NAMALWA (cell line): ENCODE results near the gene RPN2.

Experiments used
- DNase-seq: peaks from one replicate; pipeline ENCODE4 v3.0.0-alpha.2; 2015; ENCODE audit warnings: low spot score

The RPN2 gene

GRCh38 chr20:37185686-37186085 lies 6.6 kb downstream of the RPN2 start:
- no peak for DNase-seq

- no peak for DNase-seq
These were observed 9.7 kb downstream of the RPN2 start for GRCh38 chr20:37188787-37189186.

GRCh38 chr20:37189416-37190016 lies 10.4 kb downstream of the RPN2 start:
- no peak for DNase-seq

GRCh38 chr20:37190354-37191112 lies 11.4 kb downstream of the RPN2 start:
- no peak for DNase-seq

- peak; percentile 84 for DNase-seq
These were observed 13.2 kb downstream of the RPN2 start for GRCh38 chr20:37192137-37192854.

- no peak for DNase-seq
These were observed 14.1 kb downstream of the RPN2 start for GRCh38 chr20:37193226-37193625.

GRCh38 chr20:37193821-37194220 lies 14.7 kb downstream of the RPN2 start:
- no peak for DNase-seq

- no peak for DNase-seq
These were observed 15.7 kb downstream of the RPN2 start for GRCh38 chr20:37194621-37195417.

GRCh38 chr20:37198932-37199660 lies 20.0 kb downstream of the RPN2 start:
- DNase-seq = no peak

- DNase-seq = no peak
These were observed 21.2 kb downstream of the RPN2 start for GRCh38 chr20:37200376-37200775.

- no peak for DNase-seq
These were observed 22.0 kb downstream of the RPN2 start for GRCh38 chr20:37200926-37201826.

- no peak for DNase-seq
These were observed 22.7 kb downstream of the RPN2 start for GRCh38 chr20:37201827-37202162.

GRCh38 chr20:37202267-37202943 lies 23.3 kb downstream of the RPN2 start:
- peak; percentile 51 for DNase-seq

GRCh38 chr20:37204056-37204455 lies 24.9 kb downstream of the RPN2 start:
- no peak for DNase-seq

GRCh38 chr20:37205130-37205529 lies 26.0 kb downstream of the RPN2 start:
- no peak for DNase-seq

- no peak for DNase-seq
These were observed 26.7 kb downstream of the RPN2 start for GRCh38 chr20:37205794-37206193.

GRCh38 chr20:37207171-37207570 lies 28.0 kb downstream of the RPN2 start:
- DNase-seq = no peak

- DNase-seq = no peak
These were observed 30.1 kb downstream of the RPN2 start for GRCh38 chr20:37209193-37209592.

- DNase-seq = no peak
These were observed 30.7 kb downstream of the RPN2 start for GRCh38 chr20:37209661-37210314.

- DNase-seq = no peak
These were observed 39.3 kb downstream of the RPN2 start for GRCh38 chr20:37218441-37218840.
